ENCODE measurements around the gene TNPO3. TPM values are rescaled to one million over a fixed set of nuclear protein-coding genes. Genes with fewer than 3 reads are reported as not detected.

The TNPO3 gene
- total RNA-seq, 2 donors from 2014 or later: 15.8 to 23.9 TPM

DNA sequence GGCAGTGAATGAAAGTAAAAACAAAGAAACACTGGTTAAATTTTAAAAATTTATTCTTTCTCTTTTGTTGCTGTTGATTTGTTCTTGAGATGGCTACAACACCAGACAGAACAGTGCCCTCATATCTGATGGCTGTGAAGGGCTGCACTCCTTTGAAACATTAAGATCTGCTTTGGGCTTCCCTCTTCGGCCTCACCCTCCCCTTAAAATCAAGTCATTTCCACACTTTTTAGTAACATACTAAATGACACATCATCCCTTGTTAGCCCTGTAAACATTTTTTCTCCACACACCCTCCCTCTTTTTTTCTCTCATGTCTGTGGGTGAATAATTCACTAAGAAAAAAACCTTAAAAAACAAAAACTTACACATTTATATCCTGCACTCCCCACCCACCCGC is 100.8 kb downstream of the TNPO3 start:
- ATAC-seq: no peak

DNA sequence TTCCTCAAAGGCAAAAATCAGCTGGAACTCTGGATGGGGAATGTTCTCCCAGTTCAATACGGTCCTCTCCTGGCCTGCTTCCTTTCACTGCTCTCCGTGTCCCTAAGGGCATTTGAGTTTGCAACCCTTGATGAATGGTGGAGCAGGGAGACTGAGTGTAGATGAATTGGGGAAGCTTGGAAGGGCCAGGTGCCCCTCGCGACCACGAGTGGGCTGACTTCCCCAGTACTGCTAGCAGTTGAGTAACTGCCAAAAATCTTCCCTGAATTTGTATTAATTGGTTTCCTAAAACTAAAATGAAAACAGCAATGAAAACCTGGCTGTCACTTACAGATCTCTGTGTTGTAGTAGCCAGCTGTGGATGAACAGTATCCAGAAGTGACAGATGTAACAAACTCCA is 103.6 kb downstream of the TNPO3 start:
- TF ChIP-seq CTCF (IDR thresholded peaks at IDR 0.05) (no peak), POLR2A (IDR thresholded peaks at IDR 0.05) (no peak)
- Histone ChIP-seq H3K36me3 (replicated peaks in 1 of 2; ENCODE audit: insufficient read depth in 1 of 2, low read depth in 2 of 2) (peaks cover 4 to 10% of the 10 kb centered on the region in 2 donors), H3K4me1 (no peaks in the 10 kb centered on the region), H3K4me3 (no peak overlapping the region), H3K27me3 (no peaks in the 10 kb centered on the region), H3K9me3 (no peaks in the 10 kb centered on the region), H3K27ac (no peak overlapping the region)
- 67 to 80% methylated on average over 5 of the region's 5 CpGs for WGBS, 2 donors
- DNase-seq (no peak), ATAC-seq (no peak)
- intact Hi-C loops (cut with DNase I): no loop called here

More for the DNA sequence above, 100.8 kb downstream of the TNPO3 start:
- no peaks in the 10 kb centered on the region for H3K4me1 ChIP-seq
- WGBS, 2 donors: 88 to 90% methylated on average over 2 of the region's 2 CpGs
- intact Hi-C loops (cut with DNase I): no loop called here
- peaks cover 11 to 21% of the 10 kb centered on the region in 2 donors for H3K36me3 ChIP-seq (replicated peaks in 1 of 2; ENCODE audit: insufficient read depth in 1 of 2, low read depth in 2 of 2)
- TF ChIP-seq POLR2A (IDR thresholded peaks at IDR 0.05): no peak
- no peak for TF ChIP-seq CTCF (IDR thresholded peaks at IDR 0.05)
- no peak overlapping the region for H3K4me3 ChIP-seq
- no peaks in the 10 kb centered on the region for H3K9me3 ChIP-seq
- no peak for DNase-seq
- H3K27me3 ChIP-seq: no peaks in the 10 kb centered on the region
- H3K27ac ChIP-seq: no peak overlapping the region

DNA sequence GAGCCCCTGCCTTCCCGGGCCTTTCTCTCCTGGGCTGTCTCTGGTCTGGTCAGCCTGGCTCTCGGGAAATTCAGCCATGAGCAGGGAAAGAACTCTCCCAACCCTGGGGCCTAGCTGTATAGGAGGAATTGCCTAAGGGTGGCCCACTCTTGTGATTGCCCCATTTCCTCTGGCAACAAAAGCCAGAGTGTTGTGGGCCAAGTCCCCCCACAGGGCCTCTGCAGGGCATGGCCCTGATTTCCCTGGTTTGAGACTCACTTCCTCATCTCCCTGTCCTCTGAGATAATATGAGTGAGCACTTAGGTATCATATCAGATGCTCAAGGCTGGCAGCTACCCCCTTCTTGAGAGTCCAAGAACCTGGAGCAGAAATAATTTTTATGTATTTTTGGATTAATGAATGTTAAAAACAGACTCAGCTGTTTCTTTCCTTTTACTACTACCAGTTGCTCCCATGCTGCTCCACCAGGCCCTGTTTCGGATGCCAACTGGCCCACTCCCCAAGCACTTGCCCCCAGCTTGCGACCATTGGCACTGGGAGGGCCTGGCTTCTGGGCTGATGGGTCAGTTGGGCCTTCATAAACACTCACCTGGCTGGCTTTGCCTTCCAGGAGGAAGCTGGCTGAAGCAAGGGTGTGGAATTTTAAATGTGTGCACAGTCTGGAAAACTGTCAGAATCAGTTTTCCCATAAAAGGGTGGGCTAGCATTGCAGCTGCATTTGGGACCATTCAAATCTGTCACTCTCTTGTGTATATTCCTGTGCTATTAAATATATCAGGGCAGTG is 105.7 kb downstream of the TNPO3 start:
- no peak for ATAC-seq
- TF ChIP-seq CTCF (IDR thresholded peaks at IDR 0.05) (no peak), POLR2A (IDR thresholded peaks at IDR 0.05) (no peak)
- Histone ChIP-seq H3K9me3 (no peaks in the 10 kb centered on the region), H3K4me1 (no peaks in the 10 kb centered on the region), H3K4me3 (no peak overlapping the region), H3K27me3 (no peaks in the 10 kb centered on the region), H3K36me3 (replicated peaks in 1 of 2; ENCODE audit: insufficient read depth in 1 of 2, low read depth in 2 of 2) (peaks cover 0 to 5% of the 10 kb centered on the region in 2 donors), H3K27ac (no peak overlapping the region)
- WGBS, 2 donors: 80 to 95% methylated on average over 2 to 4 of the region's 4 CpGs
- intact Hi-C loops (cut with DNase I): no loop called here
- no peak for DNase-seq

DNA sequence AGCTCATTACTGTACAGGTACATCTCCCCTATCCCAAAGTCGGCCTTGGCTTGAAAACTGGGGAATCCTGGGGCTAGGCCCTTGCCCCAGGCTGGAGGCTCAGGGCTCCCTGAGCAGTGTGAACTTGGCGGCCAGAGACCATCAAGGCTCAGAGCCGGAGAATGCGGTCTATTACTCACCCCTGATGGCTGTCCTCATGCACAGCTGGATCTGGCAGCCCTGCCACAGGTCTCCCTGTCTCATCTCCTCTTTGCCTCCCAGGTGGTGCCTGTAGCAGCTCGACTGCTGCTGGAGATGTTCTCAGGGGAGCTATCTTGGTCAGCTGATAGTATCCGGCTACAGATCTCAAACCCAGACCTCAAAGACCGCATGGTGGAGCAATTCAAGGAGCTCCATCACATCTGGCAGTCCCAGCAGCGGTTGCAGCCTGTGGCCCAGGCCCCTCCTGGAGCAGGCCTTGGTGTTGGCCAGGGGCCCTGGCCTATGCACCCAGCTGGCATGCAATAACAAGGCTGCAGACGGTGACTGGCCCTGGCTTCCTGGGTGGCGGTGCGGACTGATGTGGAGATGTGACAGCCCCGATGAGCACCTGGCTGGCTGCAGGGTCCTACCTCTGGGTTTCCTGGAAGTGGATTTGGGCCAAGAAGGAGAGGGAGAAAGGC is 106.5 kb downstream of the TNPO3 start:
- no peaks in the 10 kb centered on the region for H3K9me3 ChIP-seq
- H3K4me3 ChIP-seq: no peak overlapping the region
- TF ChIP-seq POLR2A (IDR thresholded peaks at IDR 0.05) (no peak), CTCF (IDR thresholded peaks at IDR 0.05) (no peak)
- 77 to 82% methylated on average over 11 to 12 of the region's 12 CpGs for WGBS, 2 donors
- ATAC-seq (no peak), DNase-seq (no peak)
- no peaks in the 10 kb centered on the region for H3K4me1 ChIP-seq
- intact Hi-C loops (cut with DNase I): no loop called here
- H3K36me3 ChIP-seq (replicated peaks in 1 of 2; ENCODE audit: insufficient read depth in 1 of 2, low read depth in 2 of 2): peaks cover 0 to 2% of the 10 kb centered on the region in 2 donors
- H3K27me3 ChIP-seq: no peaks in the 10 kb centered on the region
- H3K27ac ChIP-seq: no peak overlapping the region
